Thymus (tissue), 11 donors: ENCODE data around the gene MAT2A. TPM values are rescaled to one million over a fixed set of nuclear protein-coding genes. Genes with fewer than 3 reads are reported as not detected.
"Not testable (repeated sequence)": the region's sequence is repeated elsewhere in the genome, so short reads cannot be mapped to it uniquely, and the experiment has no call there.

Experiments used
- DNase-seq, 9 donors: peaks; one replicate each; pipeline ENCODE4 v3.0.0-alpha.2; 2013; ENCODE audit warnings: low spot score in 9 of 9, low read depth in 6 of 9, missing footprints in 1 of 9
- H3K27ac ChIP-seq, 2 donors: one replicate each; pipeline ENCODE4 v1.5.1; 2013; ENCODE audit warnings: control low read depth in 1 of 2, low read depth in 1 of 2, low read length in 1 of 2, mild to moderate bottlenecking in 1 of 2, moderate library complexity in 1 of 2
- H3K27me3 ChIP-seq, 2 donors: one replicate each; pipeline ENCODE4 v1.5.1; 2013; ENCODE audit warnings: low read length in 1 of 2; ENCODE audit not compliant: control insufficient read depth in 2 of 2, insufficient read depth in 1 of 2
- H3K36me3 ChIP-seq, 2 donors: one replicate each; pipeline ENCODE4 v1.5.1; 2013; ENCODE audit warnings: low read length in 1 of 2, mild to moderate bottlenecking in 1 of 2, moderate library complexity in 1 of 2; ENCODE audit not compliant: control insufficient read depth in 2 of 2, insufficient read depth in 2 of 2
- H3K4me1 ChIP-seq, 2 donors: one replicate each; pipeline ENCODE4 v1.5.1; 2013; ENCODE audit warnings: low read length in 2 of 2; ENCODE audit not compliant: control insufficient read depth in 2 of 2, insufficient read depth in 2 of 2
- H3K4me3 ChIP-seq, 2 donors: one replicate each; pipeline ENCODE4 v1.5.1; 2013; ENCODE audit warnings: low read length in 2 of 2, control low read depth in 1 of 2, mild to moderate bottlenecking in 1 of 2
- H3K9me3 ChIP-seq, 2 donors: one replicate each; pipeline ENCODE4 v1.5.1; 2013; ENCODE audit warnings: low read length in 1 of 2, mild to moderate bottlenecking in 1 of 2; ENCODE audit not compliant: control insufficient read depth in 2 of 2, insufficient read depth in 1 of 2
- WGBS: extraction: QIAGEN DNeasy Blood & Tissue Kit; methylation state at CpG from one replicate; pipeline ENCODE4 v1.1.7; 2013; 5-methylcytosine and 5-hydroxymethylcytosine counted together
- polyA plus RNA-seq: library from polyadenylated mRNA; stranded (reverse); fragments of 200-250 nt; gene quantifications from one replicate; pipeline ENCODE4 v1.2.3, GENCODE V29; 2013
- total RNA-seq: library from RNA; stranded (reverse); fragments of 120-200 nt; gene quantifications from one replicate; pipeline ENCODE4 v1.2.4, GENCODE V29; 2013
- donor health status: healthy.

MAT2A gene
- total and polyA plus RNA-seq, 2 donors: 78.4 to 98.0 TPM

DNA sequence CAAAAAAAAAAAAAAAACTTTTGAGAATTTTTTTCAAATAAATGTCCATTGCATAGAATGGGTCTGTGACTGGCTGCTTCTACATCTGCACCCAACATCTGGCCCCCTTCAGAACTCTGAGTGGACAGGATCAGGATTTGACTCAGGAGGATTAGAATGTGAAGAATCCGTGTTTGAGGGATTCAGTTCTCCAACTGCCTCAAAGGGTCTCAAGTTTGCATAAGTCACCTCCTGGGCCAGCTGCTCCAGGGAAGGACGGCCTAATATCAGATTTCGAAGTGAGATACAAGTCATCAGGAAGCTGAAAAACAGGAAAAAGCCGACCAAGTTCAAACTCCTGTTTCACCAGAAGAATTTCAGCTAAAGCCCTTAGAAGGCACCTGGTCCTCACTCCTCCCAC lies 10.9 kb downstream of the MAT2A start:
- H3K9me3 ChIP-seq: no peaks in the 10 kb centered on the region
- no peaks in the 10 kb centered on the region for H3K27me3 ChIP-seq
- peaks cover 58 to 75% of the 10 kb centered on the region in 2 donors for H3K36me3 ChIP-seq
- WGBS: 79% methylated on average over 4 of the region's 4 CpGs
- DNase-seq: no peak
- H3K27ac ChIP-seq: no peak overlapping the region
- no peak overlapping the region for H3K4me3 ChIP-seq
- peaks cover 0 to 4% of the 10 kb centered on the region in 2 donors for H3K4me1 ChIP-seq

DNA sequence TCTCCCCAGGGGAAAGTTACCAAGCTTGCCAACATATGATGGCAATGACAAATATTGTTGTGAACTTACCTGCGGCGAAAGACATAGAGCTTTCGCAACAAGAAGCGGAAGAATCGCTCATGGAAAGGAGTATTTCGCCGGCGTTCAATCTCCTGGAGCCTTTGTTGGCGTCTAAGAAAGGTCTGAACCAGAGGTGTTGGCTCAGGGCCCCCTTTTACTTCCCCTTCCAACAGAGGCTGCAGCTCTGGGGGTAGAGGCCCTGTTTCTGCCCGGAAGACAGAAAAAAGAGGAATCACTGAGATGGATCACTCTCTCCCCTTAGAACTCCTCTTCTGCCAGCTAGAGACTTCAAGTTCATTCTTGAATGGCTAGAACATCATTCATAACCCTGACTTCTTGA lies 11.5 kb downstream of the MAT2A start:
- Histone ChIP-seq H3K9me3 (no peaks in the 10 kb centered on the region), H3K27me3 (no peaks in the 10 kb centered on the region), H3K36me3 (peaks cover 59 to 74% of the 10 kb centered on the region in 2 donors), H3K4me3 (no peak overlapping the region), H3K4me1 (peaks cover 0 to 4% of the 10 kb centered on the region in 2 donors), H3K27ac (no peak overlapping the region)
- no peak for DNase-seq
- WGBS: 83% methylated on average over 10 of the region's 10 CpGs

DNA sequence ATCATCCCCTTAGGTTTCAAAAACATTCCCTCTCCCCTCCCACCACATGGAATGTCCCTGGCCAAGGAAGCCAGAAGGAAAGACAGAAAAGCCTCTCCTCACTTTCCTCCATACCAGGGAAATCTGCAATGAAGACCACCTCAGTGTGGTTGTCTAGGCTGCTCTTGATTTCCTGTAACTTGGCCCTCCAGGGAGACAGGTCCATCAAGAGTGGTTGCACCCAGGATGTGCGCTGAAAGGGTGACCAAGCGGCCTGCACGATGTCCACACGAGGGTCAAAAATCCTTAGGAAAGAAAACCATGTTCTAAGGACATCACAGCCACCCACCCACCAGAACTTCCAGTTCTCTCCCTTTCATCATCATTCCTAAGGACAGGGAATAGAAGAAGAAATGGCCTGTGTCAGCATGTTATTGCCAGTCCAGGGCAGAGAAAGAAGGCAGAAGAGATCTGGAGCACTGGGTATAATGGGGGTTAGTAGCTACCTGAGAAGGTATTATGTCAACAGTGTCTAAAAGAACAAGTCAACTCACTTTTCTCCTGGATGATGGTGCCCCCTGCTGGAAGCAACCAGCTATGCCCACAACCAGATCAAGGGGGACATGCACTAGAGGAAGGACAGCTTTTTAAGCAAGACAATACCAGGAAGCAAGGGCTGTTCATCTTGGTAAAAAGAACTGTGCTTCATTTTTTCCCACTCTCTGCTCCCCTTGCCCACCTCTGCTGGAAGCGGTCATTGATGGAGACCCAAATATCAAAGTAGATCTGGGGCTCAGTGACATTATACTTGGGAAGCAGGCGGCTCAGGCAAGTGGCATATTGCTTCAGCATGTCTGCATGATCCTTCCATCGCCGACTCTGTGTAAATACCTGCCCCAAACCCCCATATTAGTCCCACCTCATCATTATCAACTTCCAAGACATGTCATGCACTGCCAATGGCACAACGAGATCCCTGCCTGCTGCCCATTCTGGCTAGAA lies 13.0 kb downstream of the MAT2A start:
- peaks cover 0 to 4% of the 10 kb centered on the region in 2 donors for H3K4me1 ChIP-seq
- H3K27ac ChIP-seq: no peak overlapping the region
- peak; percentile 61 to 96 (median 90) for DNase-seq
- WGBS: 83% methylated on average over 9 of the region's 9 CpGs
- H3K4me3 ChIP-seq: no peak overlapping the region
- no peaks in the 10 kb centered on the region for H3K9me3 ChIP-seq
- no peaks in the 10 kb centered on the region for H3K27me3 ChIP-seq
- peaks cover 51 to 68% of the 10 kb centered on the region in 2 donors for H3K36me3 ChIP-seq

DNA sequence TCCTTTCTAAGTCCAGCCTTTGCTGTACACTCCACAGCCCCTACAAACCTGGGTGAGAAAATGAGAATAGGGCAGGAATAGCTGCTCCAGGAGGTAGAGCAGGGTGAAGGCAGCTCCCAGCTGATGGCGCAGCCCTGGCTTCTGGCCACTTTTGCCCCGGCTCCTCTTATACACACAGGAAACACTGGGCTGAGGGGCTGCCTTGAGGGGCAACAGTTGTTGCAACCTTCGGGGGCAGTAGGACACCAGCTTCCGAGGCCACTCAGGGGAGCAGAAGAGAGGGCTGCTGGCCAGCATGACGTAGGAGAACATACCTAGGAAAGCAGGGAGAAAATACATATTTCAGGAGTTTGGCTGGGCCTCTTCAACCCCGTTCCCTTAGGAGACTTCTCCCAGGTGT lies 14.2 kb downstream of the MAT2A start:
- Histone ChIP-seq H3K4me1 (peaks cover 0 to 4% of the 10 kb centered on the region in 2 donors), H3K36me3 (peaks cover 49 to 66% of the 10 kb centered on the region in 2 donors), H3K27ac (no peak overlapping the region), H3K27me3 (no peaks in the 10 kb centered on the region), H3K4me3 (no peak overlapping the region), H3K9me3 (no peaks in the 10 kb centered on the region)
- 98% methylated on average over 6 of the region's 6 CpGs for WGBS
- no peak for DNase-seq

DNA sequence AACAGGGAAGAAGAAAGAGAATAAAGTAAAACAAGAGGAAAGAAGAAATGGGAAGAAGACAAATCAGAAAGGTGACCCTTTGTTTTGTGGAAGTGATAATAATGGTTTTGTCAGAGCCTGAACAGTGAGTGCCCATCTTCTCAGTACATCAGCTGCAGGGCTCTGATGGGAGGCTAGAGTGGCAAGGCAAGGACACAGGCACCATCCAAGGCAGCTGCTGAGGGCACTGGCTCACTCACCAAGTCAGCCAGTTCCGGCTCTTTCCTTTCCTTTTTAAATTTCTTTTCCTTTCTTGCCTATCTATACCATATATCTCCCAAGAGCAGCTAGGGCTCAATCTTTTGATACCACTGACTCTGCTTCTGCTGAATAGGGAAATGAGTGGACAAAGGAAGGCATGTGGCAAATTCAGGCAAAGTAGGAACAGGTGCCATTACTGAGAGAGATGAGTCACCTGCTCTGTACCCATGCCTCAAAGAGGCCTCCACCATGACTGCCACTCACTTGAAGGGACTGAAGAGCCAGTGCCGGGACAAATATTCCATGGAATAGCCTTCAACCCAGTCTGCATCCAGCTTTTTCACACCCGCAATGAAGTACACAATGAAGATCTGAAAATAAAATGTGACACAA lies 16.1 kb downstream of the MAT2A start:
- DNase-seq: no peak
- Histone ChIP-seq H3K27ac (no peak overlapping the region), H3K9me3 (no peaks in the 10 kb centered on the region), H3K36me3 (peaks cover 42 to 64% of the 10 kb centered on the region in 2 donors), H3K4me1 (peaks cover 0 to 6% of the 10 kb centered on the region in 2 donors), H3K27me3 (no peaks in the 10 kb centered on the region), H3K4me3 (no peak overlapping the region)
- WGBS: 98% methylated on average over 3 of the region's 3 CpGs

DNA sequence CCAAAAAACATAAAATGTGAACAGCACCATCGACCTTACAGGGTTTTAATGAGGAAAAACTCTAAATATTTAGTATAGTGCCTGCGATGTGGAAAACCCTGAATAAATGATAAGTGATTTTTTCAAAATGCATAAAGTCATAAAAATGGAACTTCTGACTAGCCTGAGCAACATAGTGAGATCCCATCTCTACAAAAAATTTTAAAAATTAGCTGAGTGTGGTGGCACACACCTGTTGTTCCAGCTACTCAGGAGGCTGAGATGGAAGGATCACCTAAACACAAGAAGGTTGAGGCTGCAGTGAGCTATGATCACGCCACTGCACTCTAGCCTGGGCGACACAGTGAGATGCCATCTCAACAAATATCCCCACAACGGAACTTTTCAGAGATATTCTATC lies 18.2 kb downstream of the MAT2A start:
- 98% methylated on average over 5 of the region's 5 CpGs for WGBS

DNA sequence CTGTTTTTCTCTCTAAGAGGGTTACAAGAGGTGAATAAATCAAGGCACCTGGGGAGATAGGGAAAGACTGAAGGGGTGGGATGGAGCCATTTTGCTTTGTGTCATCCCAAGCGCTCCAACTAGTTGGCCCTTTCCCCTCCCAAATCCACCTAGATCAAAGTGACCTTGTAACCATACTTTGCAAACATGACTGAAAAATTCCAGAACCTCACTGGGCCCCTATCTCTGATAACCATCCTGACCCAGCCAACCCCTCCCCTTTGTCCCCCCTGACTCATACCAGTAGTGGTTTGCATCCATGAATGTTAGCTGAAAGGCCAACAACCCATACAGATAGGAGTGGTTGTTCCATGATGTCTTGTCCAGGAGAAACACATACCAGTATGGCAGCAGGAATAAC lies 19.2 kb downstream of the MAT2A start:
- 100% methylated on average over 1 of the region's 1 CpG for WGBS
- no peak overlapping the region for H3K4me3 ChIP-seq
- DNase-seq: no peak
- no peaks in the 10 kb centered on the region for H3K27me3 ChIP-seq
- H3K36me3 ChIP-seq: peaks cover 19 to 36% of the 10 kb centered on the region in 2 donors
- no peaks in the 10 kb centered on the region for H3K9me3 ChIP-seq
- H3K4me1 ChIP-seq: peaks cover 3 to 15% of the 10 kb centered on the region in 2 donors
- no peak overlapping the region for H3K27ac ChIP-seq

More for the DNA sequence above, 18.2 kb downstream of the MAT2A start:
- Histone ChIP-seq H3K27me3 (no peaks in the 10 kb centered on the region), H3K27ac (no peak overlapping the region), H3K4me1 (peaks cover 3 to 17% of the 10 kb centered on the region in 2 donors), H3K9me3 (no peaks in the 10 kb centered on the region), H3K36me3 (peaks cover 30 to 46% of the 10 kb centered on the region in 2 donors), H3K4me3 (no peak overlapping the region)
- DNase-seq: no peak

DNA sequence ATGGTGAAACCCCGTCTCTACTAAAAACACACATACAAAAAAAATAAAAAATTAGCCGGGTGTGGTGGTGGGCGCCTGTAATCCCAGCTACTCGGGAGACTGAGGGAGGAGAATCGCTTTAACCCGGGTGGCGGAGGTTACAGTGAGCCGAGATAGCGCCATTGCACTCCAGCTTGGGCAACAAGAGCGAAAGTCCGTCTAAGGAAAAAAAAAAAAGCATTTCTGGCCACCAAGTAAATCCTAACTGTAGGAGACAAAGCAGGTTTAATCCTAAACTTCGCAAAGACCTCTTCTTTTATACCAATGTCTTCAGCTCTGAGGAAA lies 21.4 kb downstream of the MAT2A start:
- Histone ChIP-seq H3K36me3 (peaks cover 3 to 19% of the 10 kb centered on the region in 2 donors), H3K4me1 (peaks cover 3 to 15% of the 10 kb centered on the region in 2 donors), H3K4me3 (peak overlapping the region in 1 of 2 donors; percentile 69)
- H3K9me3 ChIP-seq, H3K27ac ChIP-seq, H3K27me3 ChIP-seq, DNase-seq: not testable (repeated sequence)
- 92% methylated on average over 12 of the region's 12 CpGs for WGBS

DNA sequence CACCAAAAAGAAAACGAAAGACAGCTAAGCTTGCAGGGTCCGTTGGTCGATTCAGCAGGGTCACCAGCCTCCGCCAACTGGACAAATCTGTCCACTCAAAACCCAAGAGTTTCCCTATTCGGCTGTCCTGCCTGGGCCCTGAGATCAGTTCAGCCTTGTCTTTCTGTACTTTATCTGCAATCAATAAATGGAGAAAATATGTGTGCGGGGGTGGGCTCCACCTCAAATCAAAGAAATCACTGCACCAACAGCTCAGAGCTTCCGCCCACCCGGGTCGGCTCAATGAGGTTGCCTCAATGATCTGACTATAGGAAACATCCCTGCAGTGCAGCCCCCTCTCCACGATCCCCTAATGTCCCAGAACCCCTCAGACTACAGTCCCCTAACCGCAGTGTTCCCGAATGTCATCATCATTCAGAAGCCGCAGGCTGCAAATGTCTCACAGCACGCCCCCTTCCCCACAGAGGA lies 21.9 kb downstream of the MAT2A start:
- Histone ChIP-seq H3K9me3 (no peaks in the 10 kb centered on the region), H3K4me3 (peak overlapping the region; percentile 69 to 94), H3K36me3 (peaks cover 3 to 16% of the 10 kb centered on the region in 2 donors), H3K27me3 (no peaks in the 10 kb centered on the region), H3K27ac (peak overlapping the region in 1 of 2 donors; percentile 97), H3K4me1 (peaks cover 3 to 15% of the 10 kb centered on the region in 2 donors)
- WGBS: 11% methylated on average over 14 of the region's 14 CpGs
- DNase-seq: no peak
